ENCODE data around the gene DENND2A. TPM values are rescaled to one million over a fixed set of nuclear protein-coding genes. Genes with fewer than 3 reads are reported as not detected.

Gene DENND2A
- total RNA-seq, 2 experiments from 2014 or later, result not detected

GRCh38 chr7:140593672-140593982 is 47.0 kb downstream of the DENND2A start:
- TF ChIP-seq CTCF (IDR thresholded peaks at IDR 0.05), result no peak
- peak; percentile 45 for DNase-seq

GRCh38 chr7:140592964-140593671 is 47.5 kb downstream of the DENND2A start:
- CTCF ChIA-PET, result no interaction called here
- ATAC-seq (no peak), DNase-seq (no peak)
- no peak for TF ChIP-seq CTCF (IDR thresholded peaks at IDR 0.05)
- Mint-ChIP-seq H3K4me1 (ENCODE audit: low read depth) (peaks cover 11% of the 10 kb centered on the region), H3K36me3 (ENCODE audit: low read depth) (no peaks in the 10 kb centered on the region), H3K27me3 (peaks cover 7% of the 10 kb centered on the region), H3K9me3 (no peaks in the 10 kb centered on the region), H3K27ac (no peak overlapping the region), H3K4me3 (no peak overlapping the region)
- intact Hi-C loops (cut with micrococcal nuclease), result no loop called here
- POLR2A ChIA-PET, result interaction anchor here (0.6 kb wide), 1 partner anchor 24 kb away, joined by 4 read pairs; no protein-coding TSS in a partner anchor

More at GRCh38 chr7:140593672-140593982, 47.0 kb downstream of the DENND2A start:
- peaks cover 7% of the 10 kb centered on the region for H3K27me3 Mint-ChIP-seq
- no peaks in the 10 kb centered on the region for H3K36me3 Mint-ChIP-seq (ENCODE audit: low read depth)
- H3K4me3 Mint-ChIP-seq, result no peak overlapping the region
- intact Hi-C loops (cut with micrococcal nuclease), result no loop called here
- no peak overlapping the region for H3K27ac Mint-ChIP-seq
- ATAC-seq, result peak; percentile 30
- no peaks in the 10 kb centered on the region for H3K9me3 Mint-ChIP-seq
- H3K4me1 Mint-ChIP-seq (ENCODE audit: low read depth), result peaks cover 11% of the 10 kb centered on the region
- CTCF ChIA-PET, result no interaction called here
- POLR2A ChIA-PET, result interaction anchor here (0.6 kb wide), 1 partner anchor 24 kb away, joined by 4 read pairs; no protein-coding TSS in a partner anchor

- no peak for ATAC-seq
- no peaks in the 10 kb centered on the region for H3K9me3 Mint-ChIP-seq
- CTCF ChIA-PET, result interaction anchor here (1.3 kb wide), 1 partner anchor 421 kb away, joined by 3 read pairs; no protein-coding TSS in a partner anchor
Measured at GRCh38 chr7:140591180-140591902, 49.3 kb downstream of the DENND2A start.

GRCh38 chr7:140587243-140587642 is 53.4 kb downstream of the DENND2A start:
- no peak overlapping the region for H3K4me3 Mint-ChIP-seq
- no peaks in the 10 kb centered on the region for H3K36me3 Mint-ChIP-seq (ENCODE audit: low read depth)
- no peaks in the 10 kb centered on the region for H3K9me3 Mint-ChIP-seq
- DNase-seq (no peak), ATAC-seq (no peak)
- no peak overlapping the region for H3K27ac Mint-ChIP-seq
- TF ChIP-seq CTCF (IDR thresholded peaks at IDR 0.05), result no peak
- CTCF ChIA-PET, result interaction anchor here (1.3 kb wide), 1 partner anchor 10 kb away, joined by 3 read pairs; no protein-coding TSS in a partner anchor
- H3K4me1 Mint-ChIP-seq (ENCODE audit: low read depth), result peaks cover 2% of the 10 kb centered on the region
- POLR2A ChIA-PET, result no interaction called here
- no peaks in the 10 kb centered on the region for H3K27me3 Mint-ChIP-seq
- intact Hi-C loops (cut with micrococcal nuclease), result no loop called here

More at GRCh38 chr7:140591180-140591902, 49.3 kb downstream of the DENND2A start:
- H3K27ac Mint-ChIP-seq, result no peak overlapping the region
- DNase-seq, result no peak
- POLR2A ChIA-PET, result no interaction called here
- peaks cover 6% of the 10 kb centered on the region for H3K27me3 Mint-ChIP-seq
- peaks cover 11% of the 10 kb centered on the region for H3K4me1 Mint-ChIP-seq (ENCODE audit: low read depth)
- intact Hi-C loops (cut with micrococcal nuclease), result no loop called here
- no peak overlapping the region for H3K4me3 Mint-ChIP-seq
- TF ChIP-seq CTCF (IDR thresholded peaks at IDR 0.05), result no peak
- no peaks in the 10 kb centered on the region for H3K36me3 Mint-ChIP-seq (ENCODE audit: low read depth)

- DNase-seq, result no peak
- intact Hi-C loops (cut with micrococcal nuclease), result no loop called here
- Mint-ChIP-seq H3K27me3 (no peaks in the 10 kb centered on the region), H3K27ac (no peak overlapping the region), H3K4me3 (no peak overlapping the region), H3K9me3 (no peaks in the 10 kb centered on the region), H3K36me3 (ENCODE audit: low read depth) (no peaks in the 10 kb centered on the region), H3K4me1 (ENCODE audit: low read depth) (peaks cover 2% of the 10 kb centered on the region)
- TF ChIP-seq CTCF (IDR thresholded peaks at IDR 0.05), result no peak
- ChIA-PET CTCF (interaction anchor here (1.3 kb wide), 1 partner anchor 10 kb away, joined by 3 read pairs; no protein-coding TSS in a partner anchor), POLR2A (interaction anchor here (0.6 kb wide), 1 partner anchor 27 kb away, joined by 3 read pairs; no protein-coding TSS in a partner anchor)
- no peak for ATAC-seq
Measured at GRCh38 chr7:140586516-140586915, 54.1 kb downstream of the DENND2A start.

Measured in activated CD8-positive, alpha-beta T cell treated with anti-CD3 and anti-CD28 coated beads for 36 hours (primary cell).